Measurements from ENCODE around the gene KIF17. TPM values are rescaled to one million over a fixed set of nuclear protein-coding genes. Genes with fewer than 3 reads are reported as not detected.

The KIF17 gene
- total RNA-seq, 1 donor from 2014 or later: 1.1 TPM

- Mint-ChIP-seq H3K9me3 (ENCODE audit: low read depth) (no peaks in the 10 kb centered on the region), H3K36me3 (ENCODE audit: insufficient read depth) (no peaks in the 10 kb centered on the region)
Observed at GRCh38 chr1:20618550-20618949, 99.3 kb downstream of the KIF17 start.

DNA sequence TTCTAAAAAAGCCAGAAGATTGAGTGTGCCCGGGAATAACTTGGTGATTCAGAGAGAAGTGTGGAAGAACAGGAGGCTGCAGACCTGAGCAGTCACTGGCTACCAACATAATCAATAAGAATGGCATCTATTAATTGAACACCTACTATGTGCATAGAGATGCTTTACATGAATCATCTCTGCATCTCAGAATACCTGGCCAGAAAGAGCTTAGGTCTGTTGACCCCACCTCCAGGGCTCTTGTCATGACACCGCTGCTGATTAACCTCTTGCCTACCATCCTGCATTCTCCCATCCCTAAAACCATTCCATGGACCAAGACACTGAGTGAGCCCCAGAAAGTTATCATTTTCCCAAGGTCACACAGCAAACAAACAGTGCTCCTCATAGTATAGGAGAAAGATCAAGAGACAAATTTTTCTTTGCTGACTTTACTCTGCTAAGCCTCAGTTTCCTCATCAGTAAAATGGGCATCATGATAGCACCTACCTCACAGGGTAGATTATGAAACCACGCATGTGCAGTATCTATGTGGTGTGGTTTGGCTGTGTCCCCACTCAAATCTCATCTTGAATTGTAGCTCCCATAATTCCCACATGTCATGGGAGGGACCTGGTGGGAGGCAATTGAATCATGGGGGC is 100.8 kb downstream of the KIF17 start:
- Mint-ChIP-seq H3K4me3 (ENCODE audit: low read depth) (no peak overlapping the region), H3K27ac (no peak overlapping the region)

More at GRCh38 chr1:20618550-20618949, 99.3 kb downstream of the KIF17 start:
- no peak for DNase-seq (ENCODE audit: low spot score, unreplicated experiment)
- H3K27me3 Mint-ChIP-seq: peaks cover 13% of the 10 kb centered on the region
- no peak for TF ChIP-seq CTCF (IDR thresholded peaks at IDR 0.05; ENCODE audit: unreplicated experiment)
- H3K27ac Mint-ChIP-seq: no peak overlapping the region
- H3K4me1 Mint-ChIP-seq (ENCODE audit: low read depth): no peaks in the 10 kb centered on the region
- no peak overlapping the region for H3K4me3 Mint-ChIP-seq (ENCODE audit: low read depth)

GRCh38 chr1:20615946-20616846 is 101.6 kb downstream of the KIF17 start:
- Mint-ChIP-seq H3K4me1 (ENCODE audit: low read depth) (peaks cover 1% of the 10 kb centered on the region), H3K27ac (no peak overlapping the region), H3K36me3 (ENCODE audit: insufficient read depth) (no peaks in the 10 kb centered on the region), H3K9me3 (ENCODE audit: low read depth) (no peaks in the 10 kb centered on the region), H3K4me3 (ENCODE audit: low read depth) (no peak overlapping the region), H3K27me3 (peaks cover 11% of the 10 kb centered on the region)
- no peak for DNase-seq (ENCODE audit: low spot score, unreplicated experiment)
- TF ChIP-seq CTCF (IDR thresholded peaks at IDR 0.05; ENCODE audit: unreplicated experiment): no peak

More for the DNA sequence above, 100.8 kb downstream of the KIF17 start:
- Mint-ChIP-seq H3K27me3 (peaks cover 11% of the 10 kb centered on the region), H3K36me3 (ENCODE audit: insufficient read depth) (no peaks in the 10 kb centered on the region), H3K4me1 (ENCODE audit: low read depth) (peaks cover 1% of the 10 kb centered on the region), H3K9me3 (ENCODE audit: low read depth) (no peaks in the 10 kb centered on the region)
- no peak for TF ChIP-seq CTCF (IDR thresholded peaks at IDR 0.05; ENCODE audit: unreplicated experiment)
- DNase-seq (ENCODE audit: low spot score, unreplicated experiment): no peak

DNA sequence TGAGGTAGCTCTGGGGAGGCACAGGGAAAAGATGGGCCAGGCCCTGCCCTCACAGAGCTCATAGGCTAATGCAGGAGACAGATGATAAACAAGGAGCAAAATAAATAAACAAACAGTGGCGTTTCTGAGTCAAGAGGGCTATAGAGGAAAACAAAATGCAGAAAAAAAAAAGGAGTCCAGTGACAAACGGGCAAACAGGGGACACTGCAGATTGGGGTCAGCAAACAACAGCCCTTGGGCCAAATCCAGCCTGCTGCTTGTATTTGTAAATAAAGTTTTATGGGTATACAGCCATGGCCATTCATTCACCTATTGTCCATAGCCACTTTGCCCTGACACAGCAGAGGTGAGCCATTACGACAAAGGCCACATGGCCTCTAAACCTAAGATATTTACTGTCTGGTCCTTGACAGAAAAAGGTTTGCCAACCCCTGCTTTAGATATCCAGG is 103.7 kb downstream of the KIF17 start:
- H3K9me3 Mint-ChIP-seq (ENCODE audit: low read depth): no peaks in the 10 kb centered on the region
- peaks cover 11% of the 10 kb centered on the region for H3K27me3 Mint-ChIP-seq
- H3K27ac Mint-ChIP-seq: no peak overlapping the region
- no peak for DNase-seq (ENCODE audit: low spot score, unreplicated experiment)
- H3K36me3 Mint-ChIP-seq (ENCODE audit: insufficient read depth): no peaks in the 10 kb centered on the region
- H3K4me1 Mint-ChIP-seq (ENCODE audit: low read depth): peaks cover 1% of the 10 kb centered on the region
- H3K4me3 Mint-ChIP-seq (ENCODE audit: low read depth): no peak overlapping the region
- no peak for TF ChIP-seq CTCF (IDR thresholded peaks at IDR 0.05; ENCODE audit: unreplicated experiment)

Other genes with a start within 250 kb of the KIF17 start
- 67.2 and 69.2 TPM in 2 replicates for gene CAMK2N1, start 231.8 kb downstream of the KIF17 start, total RNA-seq
- 23.2 and 25.1 TPM in 2 replicates for gene MUL1, start 209.9 kb downstream of the KIF17 start, total RNA-seq
- 0.10 and 0.16 TPM in 2 replicates for gene FAM43B, start 165.4 kb downstream of the KIF17 start, total RNA-seq
- not detected in 2 replicates for gene CDA, start 128.9 kb downstream of the KIF17 start, total RNA-seq
- 25.0 and 28.0 TPM in 2 replicates for gene PINK1, start 84.5 kb downstream of the KIF17 start, total RNA-seq
- gene DDOST, start 56.6 kb downstream of the KIF17 start, total RNA-seq: 273 and 276 TPM in 2 replicates
- 0.53 and 1.2 TPM in 2 replicates for gene SH2D5, start 14.7 kb upstream of the KIF17 start, total RNA-seq
- 361 and 385 TPM in 2 replicates for gene HP1BP3, start 69.3 kb upstream of the KIF17 start, total RNA-seq